Osteocyte (in vitro differentiated cells): Measurements from ENCODE around the gene DIAPH3. TPM values are rescaled to one million over a fixed set of nuclear protein-coding genes. Genes with fewer than 3 reads are reported as not detected.

Experiments
- DNase-seq: peaks from one replicate; pipeline ENCODE4 v3.0.0; 2021; ENCODE audit warnings: mixed read lengths; ENCODE audit not compliant: unreplicated experiment; ENCODE audit errors: extremely low spot score
- H3K27ac Mint-ChIP-seq: one replicate; pipeline ENCODE4 v1.8.0; 2021; ENCODE audit warnings: mild to moderate bottlenecking, mixed read lengths; ENCODE audit not compliant: unreplicated experiment
- H3K27me3 Mint-ChIP-seq: one replicate; pipeline ENCODE4 v1.8.0; 2021; ENCODE audit warnings: mixed read lengths; ENCODE audit not compliant: unreplicated experiment
- H3K36me3 Mint-ChIP-seq: one replicate; pipeline ENCODE4 v1.8.0; 2021; ENCODE audit warnings: mixed read lengths; ENCODE audit not compliant: unreplicated experiment
- H3K4me1 Mint-ChIP-seq: one replicate; pipeline ENCODE4 v1.8.0; 2021; ENCODE audit warnings: mixed read lengths; ENCODE audit not compliant: unreplicated experiment
- H3K4me3 Mint-ChIP-seq: one replicate; pipeline ENCODE4 v1.8.0; 2021; ENCODE audit warnings: mild to moderate bottlenecking, moderate library complexity, mixed read lengths; ENCODE audit not compliant: unreplicated experiment
- H3K9me3 Mint-ChIP-seq: one replicate; pipeline ENCODE4 v1.8.0; 2021; ENCODE audit warnings: mixed read lengths; ENCODE audit not compliant: unreplicated experiment
- CTCF ChIP-seq: fragments of 200-600 bp; sonication (generic); IDR thresholded peaks from 2 replicates; pipeline ENCODE4 v1.5.0; 2021; ENCODE audit warnings: antibody characterized with exemption, mild to moderate bottlenecking, moderate library complexity
- total RNA-seq: library from RNA; stranded (reverse); gene quantifications from 2 replicates; pipeline ENCODE4 v1.2.1, GENCODE V29; 2021

The DIAPH3 gene
- total RNA-seq, 1 donor from 2014 or later: 12.2 TPM

- no peaks in the 10 kb centered on the region for H3K9me3 Mint-ChIP-seq
- no peak for DNase-seq
Measured at GRCh38 chr13:59710996-59711701, 452.6 kb downstream of the DIAPH3 start.

DNA sequence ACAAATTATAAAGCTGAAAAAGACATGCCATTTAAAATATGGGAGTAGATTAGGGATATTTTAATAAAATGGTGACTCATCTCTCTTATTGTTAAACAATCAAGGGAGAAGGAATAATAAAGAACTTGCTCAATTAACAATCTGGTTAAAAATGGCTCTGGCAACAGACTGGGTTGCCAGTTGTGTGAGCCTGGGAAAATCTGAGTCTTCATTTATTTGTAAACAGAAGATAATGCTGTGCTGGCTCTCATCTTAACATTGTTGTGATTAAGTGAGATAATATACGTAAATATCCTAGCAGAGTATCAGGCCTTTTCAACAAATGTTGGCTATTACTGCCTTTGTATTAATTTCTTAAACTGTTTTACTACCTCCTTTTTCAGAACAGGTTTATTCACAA is 453.3 kb downstream of the DIAPH3 start:
- no peaks in the 10 kb centered on the region for H3K9me3 Mint-ChIP-seq
- TF ChIP-seq CTCF: no peak
- no peaks in the 10 kb centered on the region for H3K27me3 Mint-ChIP-seq
- no peak overlapping the region for H3K27ac Mint-ChIP-seq
- H3K36me3 Mint-ChIP-seq: no peaks in the 10 kb centered on the region
- no peaks in the 10 kb centered on the region for H3K4me1 Mint-ChIP-seq
- no peak overlapping the region for H3K4me3 Mint-ChIP-seq
- no peak for DNase-seq

More at GRCh38 chr13:59710996-59711701, 452.6 kb downstream of the DIAPH3 start:
- Mint-ChIP-seq H3K4me1 (no peaks in the 10 kb centered on the region), H3K36me3 (no peaks in the 10 kb centered on the region), H3K27me3 (no peaks in the 10 kb centered on the region), H3K27ac (no peak overlapping the region), H3K4me3 (no peak overlapping the region)
- TF ChIP-seq CTCF: no peak

- no peak for TF ChIP-seq CTCF
- Mint-ChIP-seq H3K9me3 (no peaks in the 10 kb centered on the region), H3K4me1 (no peaks in the 10 kb centered on the region), H3K36me3 (no peaks in the 10 kb centered on the region), H3K27me3 (no peaks in the 10 kb centered on the region), H3K27ac (no peak overlapping the region), H3K4me3 (no peak overlapping the region)
- no peak for DNase-seq
Measured at GRCh38 chr13:59706101-59706976, 457.4 kb downstream of the DIAPH3 start.

- no peak for TF ChIP-seq CTCF
- Mint-ChIP-seq H3K9me3 (no peaks in the 10 kb centered on the region), H3K36me3 (no peaks in the 10 kb centered on the region), H3K4me3 (no peak overlapping the region), H3K27ac (no peak overlapping the region), H3K4me1 (no peaks in the 10 kb centered on the region), H3K27me3 (no peaks in the 10 kb centered on the region)
- DNase-seq: no peak
Measured at GRCh38 chr13:59702269-59702668, 461.5 kb downstream of the DIAPH3 start.

DNA sequence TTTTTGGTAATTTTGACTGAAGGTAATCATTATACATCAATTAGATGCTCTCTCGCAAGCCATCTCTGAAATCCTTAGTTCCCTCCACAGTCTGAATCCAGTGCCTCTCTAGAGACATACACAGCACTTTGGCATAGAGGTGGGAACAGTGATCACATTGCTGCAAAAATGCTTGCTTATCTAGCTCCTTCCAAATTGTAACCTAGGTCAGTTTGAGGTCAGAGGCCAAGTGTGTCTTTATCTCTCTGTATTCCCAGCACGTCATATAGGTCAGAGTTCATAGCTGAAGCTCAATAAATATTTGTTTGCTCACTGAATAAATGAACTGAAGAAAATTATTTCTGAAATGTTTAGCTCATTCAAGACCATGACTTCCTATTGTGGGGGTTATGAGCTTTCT is 462.5 kb downstream of the DIAPH3 start:
- H3K27me3 Mint-ChIP-seq: no peaks in the 10 kb centered on the region
- no peaks in the 10 kb centered on the region for H3K4me1 Mint-ChIP-seq
- H3K4me3 Mint-ChIP-seq: no peak overlapping the region
- no peaks in the 10 kb centered on the region for H3K36me3 Mint-ChIP-seq
- DNase-seq: no peak
- no peak overlapping the region for H3K27ac Mint-ChIP-seq
- TF ChIP-seq CTCF: no peak
- no peaks in the 10 kb centered on the region for H3K9me3 Mint-ChIP-seq
